Activated CD8-positive, alpha-beta T cell treated with anti-CD3 and anti-CD28 coated beads for 36 hours (primary cell): ENCODE results near the gene TIPARP. TPM values are rescaled to one million over a fixed set of nuclear protein-coding genes. Genes with fewer than 3 reads are reported as not detected.

ENCODE experiments used
- ATAC-seq: fragments of 200-7000 bp; cut with Tn5 transposase; one replicate; pipeline ENCODE4 v1.10.0; 2021; ENCODE audit warnings: mild to moderate bottlenecking, moderate library complexity
- CTCF ChIA-PET: fragments of 350-600 bp; sonication (Branson Sonifier 250); formaldehyde crosslinking; loops from one replicate; lab custom pipeline; 2021; ENCODE audit warnings: antibody characterized with exemption; lab: Charles Lee
- POLR2A ChIA-PET: fragments of 350-600 bp; sonication (Branson Sonifier 250); formaldehyde crosslinking; loops from one replicate; lab custom pipeline; 2021; ENCODE audit warnings: antibody characterized with exemption; lab: Charles Lee
- DNase-seq: peaks from one replicate; pipeline ENCODE4 v3.0.0-alpha.2; 2020
- H3K27ac Mint-ChIP-seq: one replicate; pipeline ENCODE4 v1.8.0; 2021; ENCODE audit warnings: mild to moderate bottlenecking, mixed read lengths
- H3K27me3 Mint-ChIP-seq: one replicate; pipeline ENCODE4 v1.8.0; 2021; ENCODE audit warnings: mixed read lengths
- H3K36me3 Mint-ChIP-seq: one replicate; pipeline ENCODE4 v1.8.0; 2021; ENCODE audit warnings: low read depth, mixed read lengths
- H3K4me1 Mint-ChIP-seq: one replicate; pipeline ENCODE4 v1.8.0; 2021; ENCODE audit warnings: low read depth, mixed read lengths
- H3K4me3 Mint-ChIP-seq: one replicate; pipeline ENCODE4 v1.8.0; 2021; ENCODE audit warnings: mild to moderate bottlenecking, moderate library complexity, mixed read lengths
- H3K9me3 Mint-ChIP-seq: one replicate; pipeline ENCODE4 v1.8.0; 2021; ENCODE audit warnings: mixed read lengths
- CTCF ChIP-seq: fragments of 200-600 bp; IDR thresholded peaks from one replicate; pipeline ENCODE4 v1.8.0; 2022; ENCODE audit warnings: antibody characterized with exemption, mild to moderate bottlenecking
- intact Hi-C: fragments of 100-400 bp; cut with micrococcal nuclease; formaldehyde crosslinking; loops from one replicate; pipeline ENCODE4 v1.10.0; 2022
- total RNA-seq, 2 experiments: library from RNA; stranded (reverse); gene quantifications; one replicate each; pipeline ENCODE4 v1.2.3, GENCODE V29; 2021

TIPARP gene
- total RNA-seq, 2 experiments from 2014 or later, result 28.0 to 30.0 TPM

- POLR2A ChIA-PET, result no interaction called here
- no peaks in the 10 kb centered on the region for H3K36me3 Mint-ChIP-seq
- CTCF ChIA-PET, result no interaction called here
- ATAC-seq (no peak), DNase-seq (no peak)
- H3K4me3 Mint-ChIP-seq, result no peak overlapping the region
- TF ChIP-seq CTCF, result no peak
- no peaks in the 10 kb centered on the region for H3K27me3 Mint-ChIP-seq
- peaks cover 3% of the 10 kb centered on the region for H3K9me3 Mint-ChIP-seq
- H3K27ac Mint-ChIP-seq, result no peak overlapping the region
- intact Hi-C loops, result no loop called here
- H3K4me1 Mint-ChIP-seq, result no peaks in the 10 kb centered on the region
Observed at GRCh38 chr3:156742401-156742800, 68.0 kb downstream of the TIPARP start.

- H3K4me1 Mint-ChIP-seq, result no peaks in the 10 kb centered on the region
- DNase-seq, result no peak
Observed at GRCh38 chr3:156743859-156744258, 69.5 kb downstream of the TIPARP start.

GRCh38 chr3:156744631-156745030 is 70.2 kb downstream of the TIPARP start:
- POLR2A ChIA-PET, result no interaction called here
- peaks cover 3% of the 10 kb centered on the region for H3K9me3 Mint-ChIP-seq
- H3K27me3 Mint-ChIP-seq, result no peaks in the 10 kb centered on the region
- no peak for ATAC-seq
- H3K27ac Mint-ChIP-seq, result no peak overlapping the region
- H3K4me3 Mint-ChIP-seq, result no peak overlapping the region
- no peaks in the 10 kb centered on the region for H3K4me1 Mint-ChIP-seq
- intact Hi-C loops, result no loop called here
- CTCF ChIA-PET, result no interaction called here
- no peaks in the 10 kb centered on the region for H3K36me3 Mint-ChIP-seq
- TF ChIP-seq CTCF, result no peak
- no peak for DNase-seq

More at GRCh38 chr3:156743859-156744258, 69.5 kb downstream of the TIPARP start:
- POLR2A ChIA-PET, result no interaction called here
- Mint-ChIP-seq H3K36me3 (no peaks in the 10 kb centered on the region), H3K27ac (no peak overlapping the region), H3K9me3 (peaks cover 3% of the 10 kb centered on the region), H3K27me3 (no peaks in the 10 kb centered on the region), H3K4me3 (no peak overlapping the region)
- ATAC-seq, result no peak
- intact Hi-C loops, result no loop called here
- CTCF ChIA-PET, result no interaction called here
- TF ChIP-seq CTCF, result no peak

- Mint-ChIP-seq H3K36me3 (no peaks in the 10 kb centered on the region), H3K9me3 (peaks cover 3% of the 10 kb centered on the region), H3K4me1 (no peaks in the 10 kb centered on the region), H3K27ac (no peak overlapping the region), H3K4me3 (no peak overlapping the region), H3K27me3 (peaks cover 2% of the 10 kb centered on the region)
- CTCF ChIA-PET, result no interaction called here
- ATAC-seq, result no peak
- no peak for TF ChIP-seq CTCF
- intact Hi-C loops, result no loop called here
- DNase-seq, result no peak
- POLR2A ChIA-PET, result no interaction called here
Observed at GRCh38 chr3:156745766-156746165, 71.4 kb downstream of the TIPARP start.

- POLR2A ChIA-PET, result interaction anchor here (0.6 kb wide), 1 partner anchor 45 kb away, joined by 3 read pairs; no protein-coding TSS in a partner anchor
- CTCF ChIA-PET, result no interaction called here
Observed at GRCh38 chr3:156747046-156747445, 72.7 kb downstream of the TIPARP start.

More at GRCh38 chr3:156747046-156747445, 72.7 kb downstream of the TIPARP start:
- Mint-ChIP-seq H3K36me3 (no peaks in the 10 kb centered on the region), H3K4me3 (no peak overlapping the region), H3K4me1 (no peaks in the 10 kb centered on the region), H3K9me3 (peaks cover 3% of the 10 kb centered on the region), H3K27me3 (peaks cover 7% of the 10 kb centered on the region), H3K27ac (no peak overlapping the region)
- DNase-seq (no peak), ATAC-seq (no peak)
- intact Hi-C loops, result no loop called here
- TF ChIP-seq CTCF, result no peak
